ENCODE results near the gene NUP88. TPM values are rescaled to one million over a fixed set of nuclear protein-coding genes. Genes with fewer than 3 reads are reported as not detected.

NUP88 gene
- total RNA-seq, 1 experiment from 2014 or later = 93.2 TPM

GRCh38 chr17:5399767-5400166 lies 19.7 kb downstream of the NUP88 start:
- H3K4me1 ChIP-seq (ENCODE audit: control insufficient read depth in 1 of 2, insufficient read depth in 2 of 2, low read length in 2 of 2) = no peaks in the 10 kb centered on the region
- H3K79me2 ChIP-seq (ENCODE audit: insufficient read depth, low read length) = peaks cover 42% of the 10 kb centered on the region
- no peak overlapping the region for H3K4me3 ChIP-seq (replicated peaks in 1 of 2; ENCODE audit: low read depth in 1 of 2, low read length in 2 of 2)
- ChIA-PET POLR2A (no interaction called here), RAD21 (ENCODE audit: low non-redundant PET in 1 of 2, low total read pairs in 2 of 2, uncharacterized antibody in 2 of 2, unreplicated experiment in 2 of 2) (no interaction called here), CTCF (no interaction called here)
- peaks cover 49 to 67% of the 10 kb centered on the region in 2 experiments for H3K36me3 ChIP-seq (ENCODE audit: control insufficient read depth in 1 of 2, insufficient read depth in 2 of 2, low read length in 2 of 2)
- ATAC-seq = no peak
- 0 out of 2 replicates have a peak, but pooled peaks cover 4% of the 10 kb centered on the region for H4K20me1 ChIP-seq (ENCODE audit: insufficient read depth)
- intact Hi-C loops (cut with micrococcal nuclease) = no loop called here
- no peak for DNase-seq (ENCODE audit: low read depth, low spot score)
- H3K9me2 ChIP-seq (ENCODE audit: insufficient read depth) = no peaks in the 10 kb centered on the region
- H3K27me3 ChIP-seq (ENCODE audit: insufficient read depth, low read length) = no peaks in the 10 kb centered on the region
- H3K9ac ChIP-seq (ENCODE audit: low read length) = no peak overlapping the region
- BruUV-seq (replicated peaks) = no TSS peak
- TF ChIP-seq TCF7L2 (IDR thresholded peaks at IDR 0.05; ENCODE audit: borderline replicate concordance, extremely low read depth, insufficient read depth, insufficient read length) (no peak), POLR2A (IDR thresholded peaks at IDR 0.05; ENCODE audit: borderline replicate concordance, extremely low read depth, insufficient read depth, insufficient read length) (no peak), YY1 (IDR thresholded peaks at IDR 0.05; ENCODE audit: extremely low read depth, insufficient replicate concordance, low read depth, low read length) (no peak), ATF3 (IDR thresholded peaks at IDR 0.05) (no peak), CTCF (IDR thresholded peaks at IDR 0.05 in 2 of 3, conservative IDR thresholded peaks at IDR 0.05 in 1 of 3; ENCODE audit: borderline replicate concordance in 1 of 3, insufficient read depth in 1 of 3, low read depth in 2 of 3, low read length in 2 of 3) (no peak), MAX (IDR thresholded peaks at IDR 0.05) (no peak), ZNF274 (IDR thresholded peaks at IDR 0.05; ENCODE audit: low read depth, low read length) (no peak), JUND (IDR thresholded peaks at IDR 0.05) (no peak), EZH2 (IDR thresholded peaks at IDR 0.05) (no peak), SRF (IDR thresholded peaks at IDR 0.05; ENCODE audit: low read depth) (no peak), ELF1 (IDR thresholded peaks at IDR 0.05; ENCODE audit: borderline replicate concordance, low read depth) (no peak), RAD21 (IDR thresholded peaks at IDR 0.05; ENCODE audit: low read depth) (no peak), ZFX (IDR thresholded peaks at IDR 0.05) (no peak), EGR1 (IDR thresholded peaks at IDR 0.05; ENCODE audit: low read depth) (no peak), ZBTB33 (IDR thresholded peaks at IDR 0.05; ENCODE audit: extremely low read depth, insufficient replicate concordance, low read length) (no peak), SIN3A (IDR thresholded peaks at IDR 0.05; ENCODE audit: low read depth) (no peak), CEBPB (IDR thresholded peaks at IDR 0.05; ENCODE audit: low read depth) (no peak), EZH2phosphoT487 (IDR thresholded peaks at IDR 0.05; ENCODE audit: borderline replicate concordance) (no peak)
- H3K4me2 ChIP-seq (ENCODE audit: low read length) = no peak overlapping the region
- H2AFZ ChIP-seq (ENCODE audit: low read depth, low read length, poor library complexity, severe bottlenecking) = no peak overlapping the region
- H3K27ac ChIP-seq (ENCODE audit: low read depth, low read length) = no peak overlapping the region
- H3K9me3 ChIP-seq (ENCODE audit: control insufficient read depth in 1 of 2, insufficient read depth in 1 of 2, low read depth in 1 of 2, low read length in 2 of 2) = no peaks in the 10 kb centered on the region

Data from HCT116 (cell line).